ENCODE measurements around the gene ANKS4B.
A peak's percentile ranks its signal among the peaks of the same experiment; 100 is the strongest.
"Not testable (repeated sequence)": the region's sequence is repeated elsewhere in the genome, so short reads cannot be mapped to it uniquely, and the experiment has no call there.

Gene ANKS4B

GRCh38 chr16:21263640-21264570 is 30.4 kb downstream of the ANKS4B start:
- DNase-seq: no peak

DNA sequence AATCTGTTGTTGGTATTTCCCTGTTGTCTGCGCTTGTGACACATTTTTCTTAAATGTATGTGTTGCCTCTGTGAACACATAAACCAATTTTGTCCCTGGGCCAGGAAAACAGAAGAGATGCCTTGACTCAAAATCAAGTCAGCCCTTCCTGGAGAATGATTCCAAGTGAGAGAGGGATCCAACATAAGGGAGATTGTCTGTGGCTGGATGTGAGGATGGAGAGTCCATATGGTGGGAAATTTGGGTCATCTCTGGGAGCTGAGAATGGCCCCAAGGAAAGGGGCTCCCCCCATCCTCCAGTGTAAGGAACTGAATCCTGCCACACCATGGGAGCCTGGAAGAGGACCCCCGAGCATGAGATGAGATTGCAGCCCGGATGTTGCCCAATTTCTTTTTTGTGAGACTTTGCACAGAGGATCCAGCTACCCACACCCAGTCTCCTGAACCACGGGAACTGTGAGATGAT is 31.1 kb downstream of the ANKS4B start:
- no peak for DNase-seq

DNA sequence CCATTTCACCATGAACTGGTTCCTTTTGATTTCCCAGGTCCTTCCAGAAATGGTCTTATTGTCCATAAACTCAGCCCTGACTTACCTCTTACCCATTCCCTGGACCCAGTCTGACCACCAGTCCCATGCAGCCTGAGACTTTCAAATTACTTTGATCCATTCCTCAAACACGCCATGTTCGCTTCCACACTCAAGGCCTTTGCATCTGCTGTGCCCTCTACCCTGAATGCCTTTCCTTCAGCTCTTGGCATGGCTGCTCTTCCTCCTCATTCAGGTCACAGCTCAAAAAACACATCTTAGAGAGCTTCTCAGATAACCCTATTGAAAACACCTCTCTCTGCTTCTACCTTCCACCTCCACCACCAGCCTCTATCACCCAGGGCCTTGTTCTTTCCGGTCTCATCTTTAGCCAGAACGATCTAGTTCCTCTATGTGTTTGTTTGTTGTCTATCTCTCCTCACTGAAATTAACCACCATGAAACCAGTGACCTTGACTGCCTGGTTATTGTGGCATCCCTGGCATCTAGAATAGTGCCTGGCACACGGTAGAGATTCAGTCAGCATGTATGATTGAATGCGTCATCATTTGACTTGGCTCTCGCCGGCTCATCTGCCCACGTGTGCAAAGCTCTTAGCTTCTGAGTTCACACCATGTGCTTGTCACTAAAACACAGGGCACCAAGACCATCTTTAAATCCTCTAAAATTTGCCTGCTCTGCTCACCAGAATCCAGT is 31.8 kb downstream of the ANKS4B start:
- DNase-seq: no peak

DNA sequence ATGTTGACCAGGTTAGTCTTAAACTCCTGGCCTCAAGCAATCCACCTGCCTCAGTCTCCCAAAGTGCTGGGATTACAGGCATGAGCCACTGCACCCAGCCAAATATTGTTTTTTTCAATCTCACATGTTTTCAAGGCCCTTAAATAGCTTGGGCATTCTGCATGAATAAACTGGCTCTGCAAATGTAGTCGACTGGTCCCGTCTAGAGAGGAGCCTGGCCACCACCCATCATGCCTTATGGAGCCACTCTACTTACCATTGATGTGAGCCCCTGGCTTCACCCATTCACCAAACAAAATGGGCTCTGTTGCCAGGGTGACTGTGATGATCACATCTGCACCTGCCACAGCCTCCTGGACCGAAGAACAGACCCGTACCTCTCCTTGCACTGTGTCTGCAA is 33.8 kb downstream of the ANKS4B start:
- no peak for DNase-seq

DNA sequence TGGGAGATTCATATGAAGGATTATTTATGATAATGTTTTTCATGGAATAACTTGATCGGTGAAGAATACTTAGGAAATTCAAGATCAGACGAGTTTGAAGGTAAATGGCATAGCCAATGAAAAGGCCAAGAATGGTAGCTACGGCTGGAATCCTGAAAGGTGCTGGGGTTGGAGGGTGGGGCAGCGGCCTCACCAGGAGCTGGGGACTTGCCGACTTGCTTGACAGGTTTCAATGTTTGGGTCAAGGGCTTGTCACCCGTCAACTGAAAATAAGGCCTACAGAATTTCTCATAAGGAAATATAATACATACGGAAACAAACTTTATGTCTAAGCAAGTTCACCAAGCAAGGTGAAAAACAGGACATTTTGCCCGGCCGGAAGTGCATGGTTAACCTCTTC is 34.7 kb downstream of the ANKS4B start:
- no peak for DNase-seq

- no peak for DNase-seq
Measured at GRCh38 chr16:21272253-21272652, 38.8 kb downstream of the ANKS4B start.

DNA sequence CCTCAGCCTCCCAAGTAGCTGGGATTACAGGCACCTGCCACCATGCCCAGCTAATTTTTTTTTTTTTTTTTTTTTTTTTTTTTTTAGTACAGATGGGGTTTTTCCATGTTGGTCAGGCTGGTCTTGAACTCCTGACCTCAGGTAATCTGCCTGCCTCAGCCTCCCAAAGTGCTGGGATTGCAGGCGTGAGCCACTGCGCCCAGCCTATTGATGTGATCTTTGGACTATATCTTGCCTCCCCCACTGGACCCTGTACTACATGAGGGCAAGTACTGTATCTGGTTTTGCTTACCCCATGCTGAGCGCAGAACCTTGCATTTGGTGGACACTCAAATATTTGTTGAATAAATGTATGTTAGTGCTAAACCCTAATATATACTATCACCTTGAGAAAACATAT is 39.3 kb downstream of the ANKS4B start:
- not testable (repeated sequence) for DNase-seq

DNA sequence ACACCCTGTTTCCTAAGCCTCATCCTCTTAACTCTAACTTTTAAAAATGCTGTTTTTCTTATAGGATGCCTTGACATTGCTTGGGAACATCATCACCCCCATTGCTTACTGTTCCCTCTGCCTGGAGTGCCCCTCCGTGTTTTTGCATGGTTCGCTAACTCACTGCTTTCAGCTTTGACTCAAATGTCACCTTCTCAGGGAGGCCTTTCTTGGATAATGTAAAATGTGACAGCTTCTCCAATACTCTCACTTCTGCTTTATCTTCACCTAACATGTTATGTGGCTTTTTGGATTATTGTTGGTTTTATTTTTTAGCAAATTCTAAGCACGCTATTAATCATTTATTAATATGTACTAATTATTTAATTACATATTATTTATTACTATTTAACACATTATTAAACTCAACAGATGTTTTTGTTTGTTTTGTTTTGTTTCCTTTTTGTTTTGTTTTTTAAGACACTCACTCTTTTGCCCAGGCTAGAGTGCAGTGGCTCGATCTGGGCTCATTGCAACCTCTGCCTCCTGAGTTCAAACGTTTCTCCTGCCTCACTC is 40.8 kb downstream of the ANKS4B start:
- no peak for DNase-seq

DNA sequence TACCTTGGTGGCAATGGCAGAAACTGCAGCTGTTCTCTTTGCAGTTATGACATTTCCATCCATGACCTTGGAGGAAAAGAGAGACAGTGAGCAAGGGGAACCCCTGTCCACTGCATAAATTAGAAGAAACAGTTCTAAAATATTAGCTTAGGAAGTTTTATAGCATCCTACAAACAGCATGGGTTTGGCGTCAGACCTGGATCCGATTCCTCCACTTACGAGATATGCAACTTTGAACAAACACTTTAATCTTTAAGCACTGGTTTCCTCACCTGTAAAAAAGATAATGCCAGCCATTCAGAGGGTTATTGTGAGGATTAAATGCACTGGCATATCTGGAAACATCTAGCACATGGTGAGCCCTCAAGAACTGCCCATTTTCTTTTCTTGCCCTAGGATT is 42.0 kb downstream of the ANKS4B start:
- no peak for DNase-seq

DNA sequence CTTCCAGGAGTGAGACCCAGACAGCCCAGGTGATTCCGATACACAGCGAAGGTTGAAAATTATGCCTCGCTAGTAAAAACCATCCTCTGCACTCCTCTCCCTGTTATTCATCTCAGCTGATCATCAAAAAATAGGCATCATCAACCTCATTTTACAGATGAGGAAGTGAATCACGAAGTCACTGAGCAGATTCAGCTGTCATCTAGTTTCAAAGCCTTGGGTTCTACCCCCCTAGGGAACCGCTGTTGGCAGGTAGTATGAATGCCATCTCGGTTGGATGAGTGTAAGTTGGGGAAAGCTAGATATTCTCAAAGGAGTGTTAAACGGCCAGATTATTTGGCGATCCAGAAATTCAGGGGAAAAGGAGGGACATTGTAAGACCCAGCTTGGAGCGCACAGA is 42.6 kb downstream of the ANKS4B start:
- DNase-seq: no peak

GRCh38 chr16:21277045-21277926 is 43.8 kb downstream of the ANKS4B start:
- no peak for DNase-seq

DNA sequence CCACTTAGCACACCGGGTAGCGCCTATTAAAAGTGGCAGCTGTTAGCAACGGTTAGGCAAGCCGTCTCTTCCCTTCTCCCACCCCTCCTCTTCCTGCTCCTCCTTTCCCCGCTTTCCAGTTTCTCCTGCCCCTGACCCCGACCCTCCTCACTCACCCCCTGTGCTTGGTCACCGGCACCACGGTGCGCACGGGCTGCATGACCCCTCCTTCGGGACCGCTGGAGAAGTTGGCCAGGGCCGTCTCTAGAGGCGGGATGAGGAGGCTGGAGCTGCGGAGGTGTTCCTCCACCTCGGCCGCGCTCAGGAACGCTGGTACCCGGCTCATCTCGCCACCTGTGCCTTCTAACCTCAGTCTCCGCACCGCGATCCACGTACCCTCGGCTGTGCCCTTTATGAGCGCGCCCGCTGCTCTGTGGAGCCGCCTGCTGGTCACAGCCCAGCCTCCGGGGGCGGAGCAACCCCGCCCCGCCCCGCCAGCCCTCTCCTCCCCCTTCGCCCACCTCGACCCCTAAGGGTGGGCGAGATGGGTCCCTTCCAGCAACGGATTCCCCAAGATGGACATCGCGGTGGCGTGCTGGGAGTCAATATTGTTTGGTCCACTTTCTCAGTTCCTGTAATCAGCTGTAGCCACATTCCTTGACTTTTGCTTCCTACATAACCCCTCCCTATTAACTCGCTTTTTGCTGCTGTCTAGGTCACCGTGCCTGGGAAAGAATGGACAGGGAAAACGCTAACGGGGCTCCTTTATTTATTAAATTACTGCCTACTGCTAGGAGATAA is 44.6 kb downstream of the ANKS4B start, which contains the start of gene CRYM:
CRYM (minus strand) TSS at position 364 of the 780 bp plus-strand sequence; CDS start at position 325, 39 bp downstream.
- DNase-seq: peak; percentile 66

DNA sequence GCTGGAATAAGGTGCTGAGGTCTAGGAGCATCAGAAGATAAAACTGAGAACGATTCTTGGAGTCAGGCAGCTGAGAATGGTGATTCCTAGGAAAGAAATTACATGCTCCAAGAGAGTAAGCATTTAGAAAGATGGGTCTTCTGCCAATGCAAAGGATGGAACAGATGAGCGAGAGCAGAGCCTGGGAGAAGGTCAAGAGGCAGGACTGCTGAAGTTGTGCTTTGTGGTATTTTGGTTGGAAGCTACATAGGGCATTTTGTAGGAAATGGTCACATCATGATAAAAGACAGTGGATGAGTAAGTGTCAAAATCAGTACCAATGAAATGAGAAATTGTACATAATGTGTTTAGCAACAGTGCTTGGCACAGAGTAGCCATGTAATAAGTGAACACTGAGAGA is 46.0 kb downstream of the ANKS4B start:
- no peak for DNase-seq

- no peak for DNase-seq
Measured at GRCh38 chr16:21281698-21282389, 48.3 kb downstream of the ANKS4B start.

GRCh38 chr16:21283521-21284289 is 50.2 kb downstream of the ANKS4B start:
- DNase-seq: peak; percentile 70

- DNase-seq: no peak
Measured at GRCh38 chr16:21284414-21284813, 50.9 kb downstream of the ANKS4B start.

- DNase-seq: no peak
Measured at GRCh38 chr16:21285314-21285713, 51.8 kb downstream of the ANKS4B start.

- DNase-seq: not testable (repeated sequence)
Measured at GRCh38 chr16:21289789-21290188, 56.3 kb downstream of the ANKS4B start.

GRCh38 chr16:21300309-21301167 is 67.0 kb downstream of the ANKS4B start:
- peak; percentile 92 for DNase-seq
